ENCODE results near the gene SMIM35.

The SMIM35 gene

GRCh38 chr11:118082880-118083552, 3.7 kb downstream of the SMIM35 start:
- in situ Hi-C loops (cut with MboI; ENCODE audit: low sequenced_read_pairs, unreplicated experiment) = no loop called here
- TF ChIP-seq, protein P1, sequence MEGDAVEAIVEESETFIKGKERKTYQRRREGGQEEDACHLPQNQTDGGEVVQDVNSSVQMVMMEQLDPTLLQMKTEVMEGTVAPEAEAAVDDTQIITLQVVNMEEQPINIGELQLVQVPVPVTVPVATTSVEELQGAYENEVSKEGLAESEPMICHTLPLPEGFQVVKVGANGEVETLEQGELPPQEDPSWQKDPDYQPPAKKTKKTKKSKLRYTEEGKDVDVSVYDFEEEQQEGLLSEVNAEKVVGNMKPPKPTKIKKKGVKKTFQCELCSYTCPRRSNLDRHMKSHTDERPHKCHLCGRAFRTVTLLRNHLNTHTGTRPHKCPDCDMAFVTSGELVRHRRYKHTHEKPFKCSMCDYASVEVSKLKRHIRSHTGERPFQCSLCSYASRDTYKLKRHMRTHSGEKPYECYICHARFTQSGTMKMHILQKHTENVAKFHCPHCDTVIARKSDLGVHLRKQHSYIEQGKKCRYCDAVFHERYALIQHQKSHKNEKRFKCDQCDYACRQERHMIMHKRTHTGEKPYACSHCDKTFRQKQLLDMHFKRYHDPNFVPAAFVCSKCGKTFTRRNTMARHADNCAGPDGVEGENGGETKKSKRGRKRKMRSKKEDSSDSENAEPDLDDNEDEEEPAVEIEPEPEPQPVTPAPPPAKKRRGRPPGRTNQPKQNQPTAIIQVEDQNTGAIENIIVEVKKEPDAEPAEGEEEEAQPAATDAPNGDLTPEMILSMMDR (IDR thresholded peaks at IDR 0.05; ENCODE audit: borderline replicate concordance, control extremely low read depth, extremely low read depth, insufficient read depth, missing control alignments) = no peak
- DNase-seq (ENCODE audit: low spot score) = no peak

- no peak for DNase-seq (ENCODE audit: low spot score)
- in situ Hi-C loops (cut with MboI; ENCODE audit: low sequenced_read_pairs, unreplicated experiment) = no loop called here
- TF ChIP-seq, protein P1 (IDR thresholded peaks at IDR 0.05; ENCODE audit: borderline replicate concordance, control extremely low read depth, extremely low read depth, insufficient read depth, missing control alignments) = no peak
These were observed 5.4 kb downstream of the SMIM35 start for GRCh38 chr11:118081241-118081958.

DNA sequence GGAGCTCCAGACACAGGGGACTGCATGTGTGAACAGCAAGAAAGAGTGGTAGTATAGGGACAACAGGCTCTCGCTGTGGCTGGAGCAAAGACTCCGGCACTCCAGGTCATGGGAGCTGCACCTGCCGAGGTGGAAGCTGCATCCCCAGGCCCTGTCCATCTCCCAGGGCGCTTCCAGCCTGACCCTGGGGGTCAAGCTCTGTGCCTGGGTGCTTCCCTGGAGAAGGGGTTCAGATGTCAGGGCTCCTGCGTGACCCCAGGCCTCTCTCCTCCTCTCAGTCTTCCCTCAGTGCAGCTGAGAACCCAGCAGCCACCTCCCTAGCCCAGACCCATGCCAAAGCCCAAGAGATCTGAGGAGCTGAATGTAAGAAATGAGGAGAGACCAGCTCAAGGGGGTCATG, 6.5 kb downstream of the SMIM35 start:
- TF ChIP-seq, protein P1 (IDR thresholded peaks at IDR 0.05; ENCODE audit: borderline replicate concordance, control extremely low read depth, extremely low read depth, insufficient read depth, missing control alignments) = no peak
- in situ Hi-C loops (cut with MboI; ENCODE audit: low sequenced_read_pairs, unreplicated experiment) = no loop called here
- DNase-seq (ENCODE audit: low spot score) = no peak

- TF ChIP-seq, protein P1 (IDR thresholded peaks at IDR 0.05; ENCODE audit: borderline replicate concordance, control extremely low read depth, extremely low read depth, insufficient read depth, missing control alignments) = no peak
- no peak for DNase-seq (ENCODE audit: low spot score)
- in situ Hi-C loops (cut with MboI; ENCODE audit: low sequenced_read_pairs, unreplicated experiment) = no loop called here
These were observed 7.3 kb downstream of the SMIM35 start for GRCh38 chr11:118079491-118079890.

GRCh38 chr11:118078911-118079411, 7.8 kb downstream of the SMIM35 start:
- DNase-seq (ENCODE audit: low spot score) = no peak
- TF ChIP-seq, protein P1 (IDR thresholded peaks at IDR 0.05; ENCODE audit: borderline replicate concordance, control extremely low read depth, extremely low read depth, insufficient read depth, missing control alignments) = no peak
- in situ Hi-C loops (cut with MboI; ENCODE audit: low sequenced_read_pairs, unreplicated experiment) = no loop called here

DNA sequence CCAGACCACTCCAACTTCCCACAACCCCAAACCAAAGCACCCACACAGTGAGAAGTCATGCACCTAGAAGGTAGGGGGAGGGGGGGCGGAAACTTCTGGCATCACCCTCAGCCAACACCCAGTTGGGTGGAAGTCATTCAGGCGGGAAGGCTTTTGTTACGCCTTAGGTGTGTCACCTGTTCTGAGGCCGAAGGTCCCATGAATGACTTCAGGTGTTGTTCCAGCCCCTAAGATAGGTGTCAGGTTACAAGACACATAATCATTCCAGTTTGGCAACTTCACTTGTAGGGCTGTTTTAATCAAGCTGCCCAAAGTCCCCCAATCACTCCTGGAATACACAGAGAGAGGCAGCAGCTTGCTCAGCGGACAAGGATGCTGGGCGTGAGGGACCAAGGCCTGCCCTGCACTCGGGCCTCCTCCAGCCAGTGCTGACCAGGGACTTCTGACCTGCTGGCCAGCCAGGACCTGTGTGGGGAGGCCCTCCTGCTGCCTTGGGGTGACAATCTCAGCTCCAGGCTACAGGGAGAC, 9.9 kb downstream of the SMIM35 start, which contains the start of gene TMPRSS4:
TMPRSS4 (plus strand) TSS at position 325 of the 528 bp plus-strand sequence. CDS start 225 bp downstream, outside the sequence.
- in situ Hi-C loops (cut with MboI; ENCODE audit: low sequenced_read_pairs, unreplicated experiment) = no loop called here

More for the DNA sequence above, 9.9 kb downstream of the SMIM35 start, which contains the start of gene TMPRSS4:
- DNase-seq (ENCODE audit: low spot score) = no peak
- TF ChIP-seq, protein P1 (IDR thresholded peaks at IDR 0.05; ENCODE audit: borderline replicate concordance, control extremely low read depth, extremely low read depth, insufficient read depth, missing control alignments) = no peak
